Brain microvascular endothelial cell (primary cell): ENCODE measurements around the gene CYP4F22.

Experiments
- DNase-seq: peaks from one replicate; pipeline ENCODE4 v3.0.0-alpha.2; 2020
- H3K27ac ChIP-seq: fragments of 250-450 bp; sonication (Bioruptor Pico); 2 replicates; pipeline ENCODE4 v1.5.1; 2020; ENCODE audit warnings: mild to moderate bottlenecking, moderate library complexity
- H3K27me3 ChIP-seq: fragments of 250-450 bp; sonication (Bioruptor Pico); replicated peaks from 2 replicates; pipeline ENCODE4 v1.5.1; 2020; ENCODE audit warnings: mild to moderate bottlenecking
- H3K36me3 ChIP-seq: fragments of 250-450 bp; sonication (Bioruptor Pico); replicated peaks from 2 replicates; pipeline ENCODE4 v1.5.1; 2020; ENCODE audit warnings: mild to moderate bottlenecking
- H3K4me3 ChIP-seq: 2 replicates; pipeline ENCODE4 v1.5.1; 2011; ENCODE audit warnings: low read depth, mild to moderate bottlenecking, control low read depth, low read length, moderate library complexity
- CTCF ChIP-seq: IDR thresholded peaks from 2 replicates; pipeline ENCODE4 v1.5.1; 2011; ENCODE audit warnings: low read depth, mild to moderate bottlenecking, moderate library complexity, low read length, control low read depth, inconsistent platforms; ENCODE audit errors: missing control alignments
- in situ Hi-C: cut with HindIII; loops from 2 replicates; pipeline ENCODE4 v1.10.0; 2017; ENCODE audit warnings: low sequenced_read_pairs, low pct_ligation_motif_present

CYP4F22 gene

GRCh38 chr19:15584095-15584494 lies 75.8 kb downstream of the CYP4F22 start:
- in situ Hi-C loops, result no loop called here
- H3K36me3 ChIP-seq, result no peaks in the 10 kb centered on the region
- H3K4me3 ChIP-seq, result no peak overlapping the region
- DNase-seq, result no peak
- H3K27me3 ChIP-seq, result no peaks in the 10 kb centered on the region
- TF ChIP-seq CTCF, result no peak
- no peak overlapping the region for H3K27ac ChIP-seq

- H3K4me3 ChIP-seq, result no peak overlapping the region
Observed at GRCh38 chr19:15584541-15585115, 76.3 kb downstream of the CYP4F22 start.

GRCh38 chr19:15587663-15588062 lies 79.3 kb downstream of the CYP4F22 start:
- in situ Hi-C loops, result no loop called here
- Histone ChIP-seq H3K27ac (no peak overlapping the region), H3K36me3 (no peaks in the 10 kb centered on the region), H3K4me3 (no peak overlapping the region), H3K27me3 (no peaks in the 10 kb centered on the region)
- no peak for TF ChIP-seq CTCF
- DNase-seq, result no peak

More at GRCh38 chr19:15584541-15585115, 76.3 kb downstream of the CYP4F22 start:
- peak; percentile 93 for TF ChIP-seq CTCF
- in situ Hi-C loops, result no loop called here
- Histone ChIP-seq H3K36me3 (no peaks in the 10 kb centered on the region), H3K27ac (no peak overlapping the region), H3K27me3 (no peaks in the 10 kb centered on the region)
- peak; percentile 40 for DNase-seq

- no peaks in the 10 kb centered on the region for H3K27me3 ChIP-seq
- H3K27ac ChIP-seq, result no peak overlapping the region
- no peak for DNase-seq
- in situ Hi-C loops, result no loop called here
- H3K36me3 ChIP-seq, result no peaks in the 10 kb centered on the region
- H3K4me3 ChIP-seq, result no peak overlapping the region
- TF ChIP-seq CTCF, result no peak
Observed at GRCh38 chr19:15588265-15588664, 79.9 kb downstream of the CYP4F22 start.

GRCh38 chr19:15589760-15590451 lies 81.6 kb downstream of the CYP4F22 start:
- H3K27ac ChIP-seq, result no peak overlapping the region
- no peaks in the 10 kb centered on the region for H3K36me3 ChIP-seq
- DNase-seq, result no peak
- H3K27me3 ChIP-seq, result no peaks in the 10 kb centered on the region
- no peak for TF ChIP-seq CTCF
- H3K4me3 ChIP-seq, result no peak overlapping the region
- in situ Hi-C loops, result no loop called here
